GM10847 (cell line): ENCODE results near the gene TCEAL8.

Experiments
- POLR2A ChIP-seq: IDR thresholded peaks from 2 replicates; pipeline ENCODE4 v1.6.1; 2011; ENCODE audit not compliant: insufficient read length; ENCODE audit errors: extremely low read depth

TCEAL8 gene, protein sequence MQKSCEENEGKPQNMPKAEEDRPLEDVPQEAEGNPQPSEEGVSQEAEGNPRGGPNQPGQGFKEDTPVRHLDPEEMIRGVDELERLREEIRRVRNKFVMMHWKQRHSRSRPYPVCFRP

DNA sequence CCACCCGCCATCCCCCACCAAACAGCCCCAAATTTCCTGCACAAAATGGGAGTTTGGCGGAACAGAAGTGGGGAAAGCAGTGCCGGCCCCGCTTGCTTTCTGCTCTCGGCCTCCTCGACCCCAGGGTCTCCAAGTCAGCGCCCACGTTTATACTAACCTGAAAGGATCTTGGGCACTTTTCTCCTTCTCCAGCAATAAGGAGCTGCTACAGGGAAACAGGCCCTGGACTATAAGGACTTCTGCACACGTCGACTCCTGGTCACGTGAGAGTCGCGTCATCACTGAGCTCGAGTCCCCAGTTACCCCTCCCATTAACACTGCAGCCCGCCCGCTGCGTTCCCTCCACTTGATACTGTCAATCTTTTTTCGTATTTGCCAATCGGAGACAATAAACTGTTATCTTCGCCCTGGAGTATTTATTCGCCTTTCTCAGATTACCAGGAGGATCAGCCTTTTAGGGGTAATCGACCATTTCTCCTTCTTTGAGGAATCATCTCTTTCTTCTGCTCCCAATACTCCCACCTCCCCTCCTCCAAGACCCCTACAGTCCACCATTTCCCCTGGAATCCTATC, at the start of gene TCEAL8:
TSS of gene TCEAL8 (minus strand) at position 235 of the 573 bp plus-strand sequence. CDS start 1,176 bp downstream, outside the sequence.
- peak; percentile 23 for TF ChIP-seq POLR2A

DNA sequence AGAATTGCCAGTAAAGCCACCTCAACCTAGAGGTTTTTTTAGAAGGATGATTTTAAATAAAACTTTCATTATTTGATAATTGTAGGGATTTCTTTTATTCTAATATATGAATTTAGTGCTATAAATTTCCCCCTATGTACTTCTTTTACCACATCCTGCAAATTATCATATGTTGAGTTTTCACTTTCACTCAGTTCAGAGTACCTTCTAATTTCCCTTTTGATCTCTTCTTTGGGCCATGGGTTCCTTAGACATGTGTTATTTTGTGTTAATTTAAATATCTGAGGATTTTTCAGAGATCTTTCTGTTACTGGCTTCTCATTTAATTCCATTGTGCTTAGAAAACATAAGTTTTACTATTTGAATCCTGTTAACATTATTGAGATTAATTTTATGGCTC, 49.8 kb upstream of the TCEAL8 start:
- no peak for TF ChIP-seq POLR2A

DNA sequence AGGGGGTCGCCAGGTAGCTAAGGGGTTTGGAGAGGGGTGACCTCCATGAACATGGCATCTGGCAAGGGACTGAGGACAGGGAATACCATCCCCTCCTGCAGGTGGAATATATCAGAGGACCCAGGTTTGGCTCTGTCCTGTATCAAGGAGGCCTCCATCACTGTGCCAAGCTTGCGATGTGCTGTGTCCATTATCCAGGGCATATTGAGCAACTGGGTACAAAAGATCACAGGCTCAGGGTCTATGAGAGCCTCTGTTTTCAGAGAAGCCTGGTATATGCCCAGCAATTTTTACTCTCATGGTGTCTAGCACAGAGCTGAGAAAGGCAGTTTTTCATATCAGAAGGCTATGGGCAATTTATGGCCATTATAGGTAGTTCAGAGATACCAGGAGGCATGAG, 38.2 kb upstream of the TCEAL8 start:
- TF ChIP-seq POLR2A: no peak

DNA sequence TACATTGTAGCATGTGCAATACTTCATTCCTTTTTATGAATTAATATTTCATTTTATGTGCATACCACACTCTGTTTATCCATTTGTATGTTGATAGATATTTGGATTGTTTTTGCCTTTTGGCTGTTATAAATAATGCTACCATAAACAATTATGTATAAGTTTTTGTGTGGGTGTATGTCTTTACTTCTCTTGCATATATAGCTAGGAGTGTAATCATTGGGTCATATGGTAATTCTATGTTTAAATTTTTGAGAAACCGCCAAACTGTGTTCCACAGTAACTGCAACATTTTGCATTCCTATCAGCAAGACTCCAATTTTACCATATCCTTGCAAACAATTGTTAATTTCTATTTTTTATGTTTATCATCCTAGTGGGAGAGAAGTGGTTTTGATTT, 24.7 kb upstream of the TCEAL8 start:
- TF ChIP-seq POLR2A: no peak

DNA sequence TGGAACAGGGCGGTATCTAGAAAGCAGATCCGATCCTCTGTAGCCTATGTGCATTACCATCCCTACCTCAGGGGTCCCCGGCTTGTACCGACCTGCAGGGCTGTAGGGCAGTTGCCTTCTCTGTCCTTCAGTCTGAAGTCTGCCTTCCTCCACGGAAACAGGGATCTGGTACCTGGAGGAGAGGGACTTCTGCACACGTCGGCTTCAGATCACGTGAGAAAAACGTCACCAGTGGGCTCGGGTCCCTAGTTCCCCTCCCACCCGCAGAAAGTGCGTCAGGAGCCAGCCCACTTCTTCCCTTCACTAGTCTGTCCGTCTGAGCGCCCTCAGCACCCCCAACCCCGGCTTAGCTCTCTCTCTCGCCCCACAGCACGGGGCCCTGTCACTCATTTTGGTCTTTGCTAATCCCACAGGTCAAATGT, 21.6 kb upstream of the TCEAL8 start, which contains the start of gene TCEAL5:
TSS of gene TCEAL5 (minus strand) at position 170 of the 422 bp plus-strand sequence. CDS start 2,187 bp downstream, outside the sequence.
- TF ChIP-seq POLR2A: no peak

DNA sequence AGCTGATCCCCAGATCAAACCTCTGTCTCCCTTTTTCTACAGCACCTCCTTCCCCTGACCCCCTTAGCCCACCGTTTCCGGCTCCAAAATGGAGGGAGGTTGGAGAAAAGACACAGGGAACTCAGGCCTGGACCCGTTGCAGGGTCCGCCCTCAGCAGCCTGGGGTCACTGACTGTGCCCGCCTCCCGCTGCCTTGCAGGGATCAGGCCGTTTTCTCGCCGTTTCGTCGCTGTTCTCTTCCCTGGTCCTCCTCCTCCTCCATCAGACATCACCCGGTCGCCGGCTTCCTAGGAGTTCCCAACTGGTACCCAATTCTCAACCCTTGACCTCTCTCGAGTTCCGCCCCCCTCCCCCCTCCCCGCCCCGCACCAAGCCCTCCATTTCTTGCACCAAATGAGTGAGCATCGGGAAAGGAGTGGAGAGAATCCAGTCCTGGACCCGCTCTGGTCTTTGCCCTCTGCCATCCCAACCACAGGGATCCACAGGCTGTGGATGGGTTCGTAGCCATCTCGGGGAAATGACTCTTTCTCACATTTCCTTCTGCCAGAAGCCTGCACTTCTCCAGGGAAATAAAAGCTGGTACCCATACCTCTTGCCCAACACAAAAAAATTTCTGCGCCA, 21.1 kb upstream of the TCEAL8 start:
- no peak for TF ChIP-seq POLR2A

DNA sequence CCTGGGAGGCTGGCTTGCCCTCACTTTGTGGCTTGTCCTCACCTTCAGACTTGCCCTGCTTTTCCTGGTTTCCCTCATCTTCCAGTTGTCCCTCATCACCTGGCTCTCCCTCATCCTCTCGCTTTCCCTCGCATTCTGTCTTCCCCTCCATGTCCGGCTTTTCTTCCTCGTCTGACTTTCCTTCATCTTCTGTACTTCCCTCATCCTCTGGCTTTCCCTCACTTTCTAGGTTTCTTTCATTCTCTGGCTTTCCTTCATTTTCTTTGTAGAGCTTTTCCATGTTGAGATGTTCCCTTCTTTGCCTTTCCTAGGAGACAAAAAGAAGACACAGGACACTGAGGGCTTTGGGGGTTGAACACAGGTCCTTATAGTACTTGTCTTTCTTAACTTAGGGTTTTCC, 19.3 kb upstream of the TCEAL8 start:
- TF ChIP-seq POLR2A: no peak

DNA sequence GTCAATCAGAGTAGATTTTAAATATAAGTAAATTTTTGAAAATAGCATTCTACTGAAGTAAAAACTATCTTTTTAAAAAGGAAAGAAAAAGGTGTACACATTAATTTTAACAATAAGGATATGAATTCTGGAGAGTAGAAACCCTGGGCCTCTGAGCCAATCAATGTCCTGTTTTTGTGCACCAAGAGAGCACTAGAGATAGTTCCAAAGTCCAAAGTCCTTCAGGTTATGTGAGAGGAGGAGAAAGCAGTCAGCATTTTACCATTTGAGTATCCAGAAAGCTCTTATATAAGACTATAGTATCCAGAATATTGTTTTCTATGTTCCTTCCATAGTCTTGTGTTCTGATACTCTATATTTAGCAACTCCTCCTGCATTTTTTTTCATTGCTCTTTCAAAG, 3.3 kb upstream of the TCEAL8 start:
- no peak for TF ChIP-seq POLR2A

DNA sequence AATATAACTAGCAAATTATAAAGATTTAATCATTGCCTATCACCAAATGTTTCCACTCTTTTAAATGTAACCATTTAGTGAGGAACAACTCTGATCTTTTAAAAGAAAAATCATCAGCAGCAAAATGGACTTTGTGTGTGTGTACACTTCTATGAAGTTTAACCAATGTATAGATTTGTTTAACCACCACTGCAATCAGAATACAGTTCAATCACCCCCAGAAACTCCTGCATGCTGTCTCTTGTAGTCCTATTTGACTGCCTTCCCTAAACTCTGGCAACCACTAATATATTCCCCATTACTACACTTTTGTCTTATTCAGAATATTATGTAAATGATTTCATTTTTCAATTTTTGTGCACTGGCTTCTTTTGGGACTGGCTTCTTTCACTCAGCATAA, 1.7 kb upstream of the TCEAL8 start:
- TF ChIP-seq POLR2A: no peak

DNA sequence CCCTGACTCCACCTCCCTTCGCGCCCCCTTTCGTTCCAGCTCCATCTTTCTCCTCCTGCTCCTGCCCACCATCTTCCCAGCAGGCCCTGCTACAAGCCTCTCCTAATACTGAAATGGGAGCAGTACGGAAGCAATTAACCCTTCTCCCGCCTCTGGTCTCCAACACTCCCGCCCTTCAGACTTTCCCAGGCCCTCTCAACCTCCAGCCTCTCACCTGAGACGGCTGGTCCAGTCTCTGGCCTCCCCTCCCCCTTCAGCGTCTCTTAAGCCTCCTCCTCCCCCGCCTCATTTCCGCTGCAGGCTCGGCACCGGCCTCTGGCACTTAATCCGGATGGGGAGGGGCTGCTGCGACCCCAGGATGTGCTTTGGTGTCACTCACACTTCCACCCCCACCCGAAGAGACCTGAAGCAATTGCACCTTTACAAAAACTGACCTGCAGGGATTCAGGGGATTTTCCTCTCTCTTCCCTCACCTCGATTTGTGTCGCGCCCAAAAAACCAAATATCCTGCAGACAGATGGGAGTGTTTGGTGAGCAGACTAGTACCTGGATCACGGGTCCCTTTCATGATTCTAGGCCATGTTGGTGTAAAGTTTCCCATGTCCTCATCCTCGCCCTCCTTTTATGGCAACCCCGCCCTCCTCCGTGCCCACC, 657 bp downstream of the TCEAL8 start:
- no peak for TF ChIP-seq POLR2A

DNA sequence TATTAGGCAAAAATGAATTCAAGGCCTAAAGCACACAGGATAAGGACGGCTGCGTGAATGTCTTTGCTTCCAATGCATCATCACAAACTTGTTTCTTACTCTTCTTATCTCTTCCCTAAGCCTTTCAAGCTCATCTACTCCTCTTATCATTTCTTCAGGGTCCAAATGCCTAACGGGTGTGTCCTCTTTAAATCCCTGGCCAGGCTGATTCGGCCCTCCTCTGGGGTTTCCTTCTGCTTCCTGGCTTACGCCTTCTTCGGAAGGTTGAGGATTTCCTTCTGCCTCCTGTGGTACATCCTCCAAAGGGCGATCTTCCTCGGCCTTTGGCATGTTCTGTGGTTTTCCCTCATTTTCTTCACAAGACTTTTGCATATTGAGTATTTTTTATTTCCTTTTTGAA, 1.3 kb downstream of the TCEAL8 start:
- no peak for TF ChIP-seq POLR2A

DNA sequence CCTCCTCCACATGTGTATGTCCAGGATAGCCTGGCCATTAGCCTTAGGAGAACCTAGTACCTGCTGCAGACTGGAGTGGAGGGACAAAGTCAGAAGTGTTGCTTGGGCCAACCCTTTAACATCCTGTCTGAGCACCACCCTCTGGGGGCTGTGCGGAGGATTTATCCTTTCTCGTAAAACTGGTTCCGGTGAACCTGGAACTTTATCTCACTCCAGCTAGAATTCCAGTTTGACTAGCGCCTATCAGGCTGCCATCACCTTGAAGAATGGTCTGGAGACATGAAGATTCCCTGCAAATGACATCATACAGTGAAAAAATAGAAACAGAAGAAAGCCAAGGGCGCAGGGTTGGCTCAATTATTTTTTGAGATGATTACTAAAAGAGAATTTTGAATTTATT, 4.0 kb downstream of the TCEAL8 start:
- no peak for TF ChIP-seq POLR2A

DNA sequence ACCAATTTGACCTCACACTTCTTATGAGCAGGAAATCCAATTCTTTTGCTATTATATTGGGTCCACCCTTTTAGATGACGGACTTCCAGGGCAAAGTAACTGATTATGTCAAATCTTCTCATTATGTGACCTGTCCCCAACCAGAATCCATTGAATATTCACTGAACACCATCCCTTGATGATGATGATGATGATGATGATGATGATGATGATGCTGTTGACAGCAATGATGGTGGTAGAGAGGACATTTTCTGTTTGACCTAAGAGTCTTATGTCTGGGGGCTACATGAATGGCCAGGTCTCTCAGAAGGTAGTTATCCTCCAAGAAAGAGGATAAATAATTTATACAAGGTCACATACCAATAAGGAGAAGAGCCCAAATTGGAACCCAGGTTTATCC, 5.2 kb downstream of the TCEAL8 start:
- no peak for TF ChIP-seq POLR2A

DNA sequence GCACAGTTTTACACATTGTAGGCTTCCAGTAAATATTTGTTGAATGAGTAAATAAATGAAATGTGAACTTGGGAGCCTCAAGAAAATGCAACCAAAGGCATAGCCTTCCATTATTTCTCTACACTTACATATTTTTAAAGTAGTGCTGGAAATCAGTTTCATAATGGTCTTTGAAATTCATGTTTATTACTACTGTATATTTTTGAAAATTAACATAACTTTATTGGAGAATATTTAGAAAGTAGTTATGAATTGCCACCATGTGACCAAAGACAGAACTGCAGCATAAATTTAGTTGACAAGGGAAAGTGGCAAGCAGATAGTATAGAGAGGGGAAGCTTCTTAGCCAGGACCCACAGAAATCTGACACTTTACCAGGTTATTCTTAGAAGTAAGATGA, 6.4 kb downstream of the TCEAL8 start:
- no peak for TF ChIP-seq POLR2A

DNA sequence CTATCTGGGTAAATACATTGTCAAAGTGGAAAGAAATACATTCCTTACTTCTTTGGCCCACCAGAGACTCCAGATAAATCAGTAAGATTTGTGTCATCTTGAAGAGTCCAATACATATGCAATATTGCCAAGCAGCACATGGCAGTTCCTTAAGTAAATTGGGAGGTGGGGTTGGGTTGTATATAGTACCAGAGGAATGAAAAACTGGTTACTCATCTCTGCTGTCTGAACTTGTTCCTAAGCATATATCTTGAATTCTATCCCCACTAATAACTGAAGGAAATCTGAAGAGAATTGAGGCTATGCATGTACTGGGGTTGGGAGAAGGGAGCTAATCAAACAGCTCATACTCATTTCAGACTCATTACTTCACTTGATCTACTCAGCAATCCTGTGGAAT, 14.8 kb downstream of the TCEAL8 start:
- no peak for TF ChIP-seq POLR2A

DNA sequence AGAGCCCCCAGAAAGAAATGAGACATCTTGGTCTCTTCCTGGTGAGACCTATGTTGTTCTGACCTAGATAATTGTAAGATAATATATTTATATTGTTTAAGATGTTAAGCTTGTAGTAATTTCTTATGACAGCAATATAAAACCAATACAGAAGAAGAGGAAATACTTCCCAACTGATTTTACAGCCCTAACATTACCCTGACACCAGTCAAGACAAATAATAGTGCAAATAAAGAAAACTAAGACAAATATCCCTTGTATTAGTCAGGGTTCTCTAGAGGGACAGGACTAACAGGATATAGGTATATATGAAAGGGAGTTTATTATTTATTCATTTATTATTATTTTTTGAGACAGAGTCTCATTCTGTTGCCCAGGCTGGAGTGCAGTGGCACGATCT, 18.7 kb downstream of the TCEAL8 start:
- no peak for TF ChIP-seq POLR2A

DNA sequence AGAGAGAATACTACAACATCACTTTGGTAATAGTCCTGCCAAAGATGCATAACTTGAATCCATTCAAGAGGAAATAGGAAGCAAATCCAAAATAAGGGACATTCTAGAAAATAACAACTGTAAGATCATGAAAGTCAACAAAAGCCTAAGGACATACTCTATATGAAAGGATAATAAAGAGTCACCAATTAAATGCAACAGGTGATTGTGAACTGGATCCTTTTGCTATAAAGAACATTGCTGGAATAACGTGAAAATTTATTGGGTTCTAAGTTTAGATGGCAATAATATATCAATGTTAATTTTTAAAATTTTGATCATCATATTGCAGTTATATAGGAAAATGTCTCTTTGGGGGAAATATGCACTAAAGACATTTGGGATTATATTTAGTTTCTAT, 20.1 kb downstream of the TCEAL8 start:
- no peak for TF ChIP-seq POLR2A

DNA sequence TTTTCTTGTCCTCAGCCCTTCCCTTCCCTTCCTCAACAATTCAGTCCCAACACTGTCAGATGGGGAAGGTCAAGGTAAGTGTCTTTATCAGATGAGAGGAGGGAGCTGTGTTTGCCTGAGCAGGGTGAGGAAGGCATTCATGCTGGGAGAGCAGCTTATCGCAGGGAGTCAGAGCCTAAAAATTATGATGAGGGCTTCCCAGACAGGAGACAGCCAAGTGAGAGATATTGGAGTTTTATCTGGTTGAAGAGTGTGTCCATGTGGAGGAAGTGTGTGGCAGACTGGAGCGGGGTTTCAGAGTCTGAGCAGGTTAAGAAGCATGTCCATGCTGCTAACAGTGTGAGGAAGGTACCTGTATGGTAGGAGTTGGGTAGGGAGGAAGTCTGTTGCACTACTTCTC, 21.7 kb downstream of the TCEAL8 start:
- TF ChIP-seq POLR2A: no peak
